Adipocyte (in vitro differentiated cells): ENCODE measurements around the gene PHLDB1.
"Not testable (repeated sequence)": the region's sequence is repeated elsewhere in the genome, so short reads cannot be mapped to it uniquely, and the experiment has no call there.

Experiments used
- DNase-seq: peaks from one replicate; pipeline ENCODE4 v3.0.0-alpha.2; 2015; ENCODE audit warnings: low read depth
- H3K27me3 ChIP-seq: replicated peaks from 2 replicates; pipeline ENCODE4 v1.7.0; 2013; ENCODE audit warnings: mild to moderate bottlenecking, low read length, moderate library complexity; ENCODE audit not compliant: control insufficient read depth, insufficient read depth
- H3K36me3 ChIP-seq: 2 replicates; pipeline ENCODE4 v1.7.0; 2013; ENCODE audit warnings: low read length, mild to moderate bottlenecking, moderate library complexity; ENCODE audit not compliant: control insufficient read depth, insufficient read depth, severe bottlenecking
- H3K4me1 ChIP-seq: 2 replicates; pipeline ENCODE4 v1.7.0; 2013; ENCODE audit warnings: mild to moderate bottlenecking, low read length, moderate library complexity; ENCODE audit not compliant: control insufficient read depth, insufficient read depth
- H3K4me3 ChIP-seq: 2 replicates; pipeline ENCODE4 v1.7.0; 2013; ENCODE audit warnings: mild to moderate bottlenecking, low read length, moderate library complexity
- H3K9ac ChIP-seq: 2 replicates; pipeline ENCODE4 v1.7.0; 2013; ENCODE audit warnings: mild to moderate bottlenecking, low read length, moderate library complexity
- H3K9me3 ChIP-seq: 2 replicates; pipeline ENCODE4 v1.7.0; 2013; ENCODE audit warnings: mild to moderate bottlenecking, low read length, moderate library complexity; ENCODE audit not compliant: control insufficient read depth

The PHLDB1 gene

DNA sequence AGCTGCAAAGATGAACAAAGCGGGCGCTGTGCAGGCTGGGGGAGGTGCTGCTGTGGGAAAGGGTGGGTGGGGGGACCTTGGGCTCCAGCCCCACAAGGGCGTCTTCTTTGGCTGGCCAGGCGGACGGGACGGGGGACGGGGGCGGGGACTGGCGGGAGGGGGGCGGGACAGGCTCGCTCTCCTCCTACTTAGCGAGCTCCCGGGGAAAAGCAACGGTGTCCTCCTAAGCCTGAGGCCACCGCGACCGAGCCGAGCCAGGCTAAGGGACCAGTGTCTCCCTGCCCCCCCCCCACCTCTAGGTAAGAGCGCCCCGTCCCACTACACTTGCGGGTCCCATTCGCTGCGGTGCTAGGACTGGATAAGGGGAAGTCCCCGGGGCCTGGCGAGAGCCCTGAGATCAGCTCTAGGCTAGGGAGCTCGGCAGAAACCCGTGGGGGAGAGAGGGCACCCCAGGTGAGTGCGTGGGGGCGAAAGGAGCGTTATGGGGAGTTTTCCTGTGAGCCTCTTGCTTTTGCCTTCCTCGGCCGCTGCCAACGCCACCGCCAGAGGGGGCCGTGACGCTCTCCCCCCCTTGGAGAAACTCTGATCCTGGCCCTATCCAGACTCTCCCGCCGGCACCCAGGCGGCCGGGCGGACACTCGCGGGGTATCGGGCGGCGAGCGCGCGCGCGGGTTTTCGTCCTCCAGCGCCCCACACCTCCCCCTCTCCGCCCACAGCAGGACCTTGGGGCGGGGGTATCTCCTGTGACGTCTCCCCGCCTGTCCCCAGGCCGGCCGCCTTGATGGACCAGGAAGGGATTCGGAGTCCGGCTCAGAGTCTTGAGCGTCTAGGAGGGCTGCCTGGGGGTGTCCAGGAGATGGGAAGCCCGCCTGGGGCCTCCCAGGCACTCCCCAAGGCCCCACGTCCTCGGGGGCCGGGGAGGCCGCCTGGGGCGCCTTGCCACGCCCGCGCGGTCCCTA is at the start of gene PHLDB1:
TSS of gene PHLDB1 (plus strand) at position 215 of the 959 bp plus-strand sequence. CDS start 6,222 bp downstream, outside the sequence.
- no peaks in the 10 kb centered on the region for H3K9me3 ChIP-seq
- peak within 1 kb of the TSS; percentile 98 for H3K9ac ChIP-seq
- peaks cover 79% of the 10 kb centered on the region for H3K4me1 ChIP-seq
- DNase-seq: peak; percentile 87
- H3K36me3 ChIP-seq: no peaks in the 10 kb centered on the region
- no peaks in the 10 kb centered on the region for H3K27me3 ChIP-seq
- H3K4me3 ChIP-seq: peak within 1 kb of the TSS; percentile 88

DNA sequence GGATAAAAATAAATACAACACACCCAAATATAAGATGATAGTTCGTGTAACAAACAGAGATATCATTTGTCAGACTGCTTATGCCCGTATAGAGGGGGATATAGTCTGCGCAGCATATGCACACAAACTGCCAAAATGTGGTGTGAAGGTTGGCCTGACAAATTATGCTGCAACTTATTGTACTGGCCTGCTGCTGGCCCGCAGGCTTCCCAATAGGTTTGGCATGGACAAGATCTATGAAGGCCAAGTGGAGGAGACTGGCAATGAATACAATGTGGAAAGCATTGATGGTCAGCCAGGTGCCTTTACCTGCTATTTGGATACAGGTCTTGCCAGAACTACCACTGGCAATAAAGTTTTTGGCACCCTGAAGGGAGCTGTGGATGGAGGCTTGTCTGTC is 46.6 kb upstream of the PHLDB1 start:
- Histone ChIP-seq H3K9me3 (no peaks in the 10 kb centered on the region), H3K27me3 (no peaks in the 10 kb centered on the region), H3K4me1 (peaks cover 8% of the 10 kb centered on the region), H3K36me3 (peaks cover 25% of the 10 kb centered on the region), H3K4me3 (no peak overlapping the region), H3K9ac (no peak overlapping the region)
- DNase-seq: no peak

DNA sequence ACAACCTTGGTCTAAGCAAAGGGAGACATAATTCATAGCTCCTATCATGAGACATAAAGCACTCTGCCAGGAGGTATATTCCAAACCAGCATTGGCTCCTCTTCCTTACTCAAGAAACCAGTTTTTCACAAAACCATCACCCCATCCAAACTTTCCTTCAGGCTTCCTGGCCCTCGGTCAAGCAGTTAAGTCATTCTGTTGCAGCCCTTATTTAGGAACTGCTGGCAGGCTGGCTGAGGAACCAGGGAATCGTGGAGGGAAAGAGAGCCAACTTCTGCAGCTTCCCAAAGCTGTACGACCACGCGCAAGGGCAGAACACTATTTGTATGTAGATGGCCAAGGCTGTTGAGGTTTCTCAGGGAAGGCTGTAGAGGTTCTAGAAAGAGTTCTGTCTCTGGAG is 42.4 kb upstream of the PHLDB1 start:
- no peak for DNase-seq
- Histone ChIP-seq H3K4me1 (peaks cover 8% of the 10 kb centered on the region), H3K4me3 (peak overlapping the region; percentile 67), H3K9ac (peak overlapping the region; percentile 17), H3K36me3 (no peaks in the 10 kb centered on the region), H3K9me3 (no peaks in the 10 kb centered on the region), H3K27me3 (no peaks in the 10 kb centered on the region)

DNA sequence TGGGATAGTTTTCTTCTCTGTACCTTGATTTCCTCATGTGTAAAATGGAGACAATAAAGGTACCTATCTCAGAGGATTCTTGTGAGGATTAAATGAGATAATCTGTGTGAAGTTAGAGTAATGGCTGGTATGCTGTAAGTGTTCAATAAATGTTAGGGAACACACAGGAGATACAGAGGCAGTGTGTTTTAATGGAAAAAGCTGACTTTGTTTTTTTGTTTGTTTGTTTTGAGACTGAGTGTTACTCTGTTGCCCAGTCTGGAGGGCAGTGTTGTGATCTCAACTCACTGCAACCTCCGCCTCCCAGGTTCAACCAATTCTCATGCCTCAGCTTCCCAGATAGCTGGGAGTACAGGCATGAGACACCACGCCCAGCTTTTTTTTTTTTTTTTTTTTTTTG is 37.7 kb upstream of the PHLDB1 start:
- Histone ChIP-seq H3K4me3 (no peak overlapping the region), H3K4me1 (peaks cover 28% of the 10 kb centered on the region), H3K9me3 (no peaks in the 10 kb centered on the region), H3K27me3 (no peaks in the 10 kb centered on the region), H3K36me3 (no peaks in the 10 kb centered on the region), H3K9ac (no peak overlapping the region)
- DNase-seq: no peak

DNA sequence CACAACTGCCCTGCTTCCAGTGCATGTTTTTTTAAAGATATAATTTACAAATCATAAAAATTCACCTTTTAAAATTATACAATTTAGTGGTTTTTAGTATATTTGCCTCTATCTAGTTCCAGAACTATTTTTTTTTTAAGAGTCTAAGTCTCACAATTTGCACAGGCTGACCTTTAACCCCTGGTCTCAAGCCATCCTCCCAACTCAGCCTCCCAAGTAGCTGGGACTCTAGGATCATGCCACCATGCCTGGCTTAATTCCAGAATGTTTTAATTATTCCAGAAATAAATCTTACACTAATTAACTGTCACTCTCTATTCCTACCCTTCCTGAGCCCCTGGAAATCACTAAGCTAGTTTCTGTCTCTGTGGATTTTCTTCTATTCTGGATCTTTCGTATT is 36.6 kb upstream of the PHLDB1 start:
- DNase-seq: no peak
- Histone ChIP-seq H3K4me1 (peaks cover 35% of the 10 kb centered on the region), H3K27me3 (no peaks in the 10 kb centered on the region), H3K9ac (no peak overlapping the region), H3K9me3 (no peaks in the 10 kb centered on the region), H3K36me3 (no peaks in the 10 kb centered on the region), H3K4me3 (no peak overlapping the region)

DNA sequence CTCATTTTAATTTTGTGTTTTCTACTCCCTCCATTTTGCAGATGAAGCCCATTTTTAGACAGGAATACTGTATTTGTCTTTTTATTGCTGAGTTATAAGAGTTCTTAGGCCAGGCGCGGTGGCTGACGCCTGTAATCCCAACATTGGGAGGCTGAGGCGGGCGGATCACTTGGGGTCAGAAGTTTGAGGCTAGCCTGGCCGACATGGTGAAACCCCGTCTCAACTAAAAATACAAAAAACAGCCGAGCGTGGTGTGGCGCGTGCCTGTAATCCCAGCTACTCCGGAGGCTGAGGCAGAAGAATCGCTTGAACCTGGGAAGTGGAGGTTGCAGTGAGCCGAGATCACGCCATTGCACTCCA is 35.7 kb upstream of the PHLDB1 start:
- H3K4me3 ChIP-seq: peak overlapping the region; percentile 96
- DNase-seq: peak; percentile 45
- H3K27me3 ChIP-seq, H3K36me3 ChIP-seq, H3K9me3 ChIP-seq: not testable (repeated sequence)
- peaks cover 43% of the 10 kb centered on the region for H3K4me1 ChIP-seq
- peak overlapping the region; percentile 100 for H3K9ac ChIP-seq

DNA sequence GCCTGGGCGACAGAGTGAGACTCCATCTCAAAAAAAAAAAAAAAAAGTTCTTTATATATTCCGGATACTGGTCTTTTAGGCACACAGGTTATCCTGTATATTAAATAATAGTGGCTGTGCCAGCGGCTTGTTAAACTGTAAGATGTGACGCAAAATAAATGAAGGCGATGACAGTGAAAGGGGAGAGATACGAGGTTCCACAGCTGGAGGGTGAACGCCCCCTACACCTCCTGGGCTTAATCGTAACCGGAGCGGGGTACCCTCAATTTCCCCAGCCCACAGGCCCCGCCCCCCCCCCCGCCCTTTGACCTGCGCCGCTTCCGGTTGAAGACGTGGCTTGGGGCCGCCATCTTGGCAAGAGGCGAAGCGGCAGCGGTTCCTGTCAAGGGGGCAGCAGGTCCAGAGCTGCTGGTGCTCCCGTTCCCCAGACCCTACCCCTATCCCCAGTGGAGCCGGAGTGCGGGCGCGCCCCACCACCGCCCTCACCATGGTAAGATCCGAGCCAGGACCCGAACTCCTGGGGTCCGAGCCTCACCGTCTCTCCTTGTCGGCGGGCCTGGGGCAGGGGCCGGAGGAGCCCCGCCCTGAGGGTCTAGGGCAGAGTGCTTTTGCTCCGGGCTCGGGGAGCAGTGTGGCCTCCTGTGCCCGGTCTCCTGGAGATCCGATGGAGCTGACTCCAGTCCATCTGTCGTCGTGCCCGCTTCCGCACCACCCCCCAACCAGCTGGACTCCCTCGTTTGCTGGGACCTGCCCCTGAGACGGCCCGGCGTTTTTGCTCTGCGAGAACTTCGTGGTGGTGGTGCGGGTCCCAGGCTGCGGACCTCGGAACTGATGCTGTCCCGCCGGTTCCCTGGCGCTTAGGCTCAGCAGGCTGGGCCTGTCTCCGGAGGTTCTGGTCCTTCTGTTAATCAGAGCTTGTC is 35.1 kb upstream of the PHLDB1 start, which contains the start of gene ARCN1:
TSS of gene ARCN1 (plus strand) at position 349 of the 920 bp plus-strand sequence. CDS start at position 488, 139 bp downstream.
- Histone ChIP-seq H3K9ac (peak within 1 kb of the TSS; percentile 100), H3K4me3 (peak within 1 kb of the TSS; percentile 96), H3K4me1 (peaks cover 50% of the 10 kb centered on the region), H3K36me3 (no peaks in the 10 kb centered on the region), H3K9me3 (no peaks in the 10 kb centered on the region), H3K27me3 (no peaks in the 10 kb centered on the region)
- peak; percentile 90 for DNase-seq

DNA sequence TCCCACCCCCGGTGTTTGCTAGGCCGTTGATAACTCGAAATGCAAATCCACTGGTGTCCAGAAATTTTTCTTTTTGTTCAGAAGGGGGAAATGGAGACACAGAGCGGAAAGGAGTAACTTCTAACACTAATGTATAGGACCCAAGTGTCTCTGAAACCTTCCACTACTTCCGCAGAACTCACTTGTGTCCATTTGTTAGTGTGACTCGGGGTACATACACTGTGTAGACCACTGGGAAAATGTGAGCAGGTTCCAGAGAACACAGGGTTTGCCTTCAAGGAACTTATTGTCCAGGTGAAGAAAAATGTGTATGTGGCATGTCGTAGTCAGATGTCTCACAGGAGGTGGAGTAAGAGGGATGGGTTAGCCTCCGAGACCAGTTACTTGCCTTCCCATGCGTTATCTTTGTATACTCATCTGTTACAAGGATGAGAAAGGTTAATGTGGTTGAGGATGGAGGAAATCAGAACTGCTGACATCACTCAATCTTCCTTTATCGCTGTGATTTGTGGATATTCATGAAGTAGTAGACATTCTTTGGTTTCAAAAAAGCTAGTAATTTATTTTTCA is 34.3 kb upstream of the PHLDB1 start:
- Histone ChIP-seq H3K4me3 (peak overlapping the region; percentile 96), H3K9me3 (no peaks in the 10 kb centered on the region), H3K36me3 (no peaks in the 10 kb centered on the region), H3K27me3 (no peaks in the 10 kb centered on the region), H3K4me1 (peaks cover 53% of the 10 kb centered on the region), H3K9ac (peak overlapping the region; percentile 100)
- peak; percentile 58 for DNase-seq

DNA sequence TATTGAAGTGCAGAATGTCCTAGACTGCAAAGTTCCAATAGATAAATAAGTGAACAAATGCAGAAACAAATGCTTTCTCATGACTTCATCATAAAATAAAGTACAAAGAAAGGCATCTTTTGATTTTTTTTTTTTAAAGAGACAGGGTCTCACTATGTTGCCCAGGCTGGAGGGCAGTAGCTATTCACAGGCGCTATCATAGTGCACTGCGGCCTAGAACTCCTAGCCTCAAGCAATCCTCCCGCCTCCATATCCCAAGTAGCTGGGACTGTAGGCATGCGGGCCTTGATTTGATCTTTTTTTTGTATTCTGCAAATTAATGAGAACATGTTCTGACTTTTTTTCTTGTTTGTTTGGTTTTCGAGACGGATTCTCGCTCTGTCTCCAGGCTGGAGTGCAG is 32.8 kb upstream of the PHLDB1 start:
- peaks cover 59% of the 10 kb centered on the region for H3K4me1 ChIP-seq
- no peak for DNase-seq
- H3K27me3 ChIP-seq: no peaks in the 10 kb centered on the region
- peak overlapping the region; percentile 96 for H3K4me3 ChIP-seq
- H3K9ac ChIP-seq: peak overlapping the region; percentile 100
- H3K9me3 ChIP-seq: no peaks in the 10 kb centered on the region
- no peaks in the 10 kb centered on the region for H3K36me3 ChIP-seq

DNA sequence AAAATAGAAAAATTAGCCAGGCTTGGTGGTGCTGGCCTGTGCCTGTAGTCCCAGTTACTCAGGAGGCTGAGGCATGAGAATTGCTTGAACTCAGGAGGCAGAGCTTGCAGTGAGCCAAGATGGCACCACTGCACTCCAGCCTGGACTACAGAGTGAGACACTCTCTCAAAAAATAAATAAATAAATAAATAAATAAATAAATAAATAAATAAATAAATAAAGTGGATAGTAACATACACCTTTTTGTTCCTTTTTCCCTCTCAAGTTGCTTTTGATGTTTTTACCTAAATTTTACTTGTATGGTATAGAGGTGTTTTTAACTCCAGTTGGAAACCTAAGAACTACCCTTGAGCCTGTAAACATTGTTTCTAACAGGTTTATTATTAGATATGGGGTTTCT is 29.4 kb upstream of the PHLDB1 start:
- not testable (repeated sequence) for H3K27me3 ChIP-seq, DNase-seq, H3K9ac ChIP-seq, H3K9me3 ChIP-seq, H3K4me3 ChIP-seq
- Histone ChIP-seq H3K36me3 (peaks cover 19% of the 10 kb centered on the region), H3K4me1 (peaks cover 59% of the 10 kb centered on the region)

DNA sequence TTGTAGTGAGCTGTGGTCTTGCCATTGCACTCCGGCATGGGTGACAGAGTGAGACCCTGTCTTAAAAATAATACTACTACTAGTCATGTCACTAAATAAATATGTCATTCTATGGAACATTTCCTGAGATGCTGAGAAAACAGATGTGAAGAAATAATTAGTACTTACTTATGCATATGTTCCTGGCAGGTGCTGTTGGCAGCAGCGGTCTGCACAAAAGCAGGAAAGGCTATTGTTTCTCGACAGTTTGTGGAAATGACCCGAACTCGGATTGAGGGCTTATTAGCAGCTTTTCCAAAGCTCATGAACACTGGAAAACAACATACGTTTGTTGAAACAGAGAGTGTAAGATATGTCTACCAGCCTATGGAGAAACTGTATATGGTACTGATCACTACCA is 26.4 kb upstream of the PHLDB1 start:
- H3K9ac ChIP-seq: no peak overlapping the region
- H3K4me3 ChIP-seq: no peak overlapping the region
- H3K9me3 ChIP-seq: no peaks in the 10 kb centered on the region
- H3K27me3 ChIP-seq: no peaks in the 10 kb centered on the region
- H3K4me1 ChIP-seq: peaks cover 28% of the 10 kb centered on the region
- peaks cover 50% of the 10 kb centered on the region for H3K36me3 ChIP-seq
- DNase-seq: no peak
